ENCODE measurements around the gene PLPPR2. TPM values are rescaled to one million over a fixed set of nuclear protein-coding genes. Genes with fewer than 3 reads are reported as not detected.
A peak's percentile ranks its signal among the peaks of the same experiment; 100 is the strongest.

Gene PLPPR2
- total RNA-seq, 1 donor = 14.1 TPM

GRCh38 chr19:11361771-11362731 lies 6.8 kb downstream of the PLPPR2 start:
- DNase-seq (ENCODE audit: insufficient read length, low spot score, missing footprints) = peak; percentile 73
- Histone ChIP-seq H3K27me3 (ENCODE audit: insufficient read depth, low read length) (no peaks in the 10 kb centered on the region), H3K9me3 (ENCODE audit: low read depth, low read length) (no peaks in the 10 kb centered on the region), H2AFZ (ENCODE audit: low read length) (no peak overlapping the region), H3K4me3 (ENCODE audit: insufficient read depth, low read length) (no peak overlapping the region), H3K4me1 (ENCODE audit: insufficient read depth, low read length) (no peaks in the 10 kb centered on the region), H3K4me2 (ENCODE audit: insufficient read depth, low read length) (no peak overlapping the region), H3K36me3 (ENCODE audit: insufficient read depth, low read length) (peaks cover 44% of the 10 kb centered on the region), H4K20me1 (ENCODE audit: insufficient read depth, low read length) (peaks cover 18% of the 10 kb centered on the region), H3K27ac (ENCODE audit: low read depth, low read length) (no peak overlapping the region), H3K79me2 (ENCODE audit: insufficient read depth, low read length) (no peaks in the 10 kb centered on the region)
- no peak for TF ChIP-seq CTCF (IDR thresholded peaks at IDR 0.05; ENCODE audit: extremely low read depth, low read depth, low read length)

DNA sequence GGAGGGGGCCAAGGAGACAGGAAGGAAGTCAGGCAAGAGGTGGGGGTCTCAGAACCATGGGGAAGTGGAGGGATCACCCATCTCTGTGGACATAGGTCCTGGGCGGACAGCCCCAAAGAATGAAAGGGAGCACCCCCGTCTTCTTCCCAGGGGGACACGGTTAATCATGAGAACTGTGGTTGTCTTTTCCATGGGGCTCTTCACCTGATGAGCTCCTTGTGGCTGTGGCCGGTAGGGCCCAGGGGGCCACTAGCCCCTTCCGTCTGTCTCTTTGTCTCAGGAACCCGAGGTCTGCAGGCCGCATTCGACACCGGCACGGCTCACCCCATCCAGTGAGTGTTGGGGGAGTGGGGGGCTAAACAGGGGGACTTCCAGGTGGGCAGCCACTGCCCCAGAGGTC lies 8.6 kb downstream of the PLPPR2 start:
- Histone ChIP-seq H3K9me3 (ENCODE audit: low read depth, low read length) (no peaks in the 10 kb centered on the region), H3K27me3 (ENCODE audit: insufficient read depth, low read length) (no peaks in the 10 kb centered on the region), H3K79me2 (ENCODE audit: insufficient read depth, low read length) (no peaks in the 10 kb centered on the region), H2AFZ (ENCODE audit: low read length) (no peak overlapping the region), H3K27ac (ENCODE audit: low read depth, low read length) (no peak overlapping the region), H3K36me3 (ENCODE audit: insufficient read depth, low read length) (peaks cover 41% of the 10 kb centered on the region), H4K20me1 (ENCODE audit: insufficient read depth, low read length) (peaks cover 8% of the 10 kb centered on the region), H3K4me3 (ENCODE audit: insufficient read depth, low read length) (no peak overlapping the region), H3K4me2 (ENCODE audit: insufficient read depth, low read length) (no peak overlapping the region), H3K4me1 (ENCODE audit: insufficient read depth, low read length) (no peaks in the 10 kb centered on the region)
- peak; percentile 36 for DNase-seq (ENCODE audit: insufficient read length, low spot score, missing footprints)
- no peak for TF ChIP-seq CTCF (IDR thresholded peaks at IDR 0.05; ENCODE audit: extremely low read depth, low read depth, low read length)

DNA sequence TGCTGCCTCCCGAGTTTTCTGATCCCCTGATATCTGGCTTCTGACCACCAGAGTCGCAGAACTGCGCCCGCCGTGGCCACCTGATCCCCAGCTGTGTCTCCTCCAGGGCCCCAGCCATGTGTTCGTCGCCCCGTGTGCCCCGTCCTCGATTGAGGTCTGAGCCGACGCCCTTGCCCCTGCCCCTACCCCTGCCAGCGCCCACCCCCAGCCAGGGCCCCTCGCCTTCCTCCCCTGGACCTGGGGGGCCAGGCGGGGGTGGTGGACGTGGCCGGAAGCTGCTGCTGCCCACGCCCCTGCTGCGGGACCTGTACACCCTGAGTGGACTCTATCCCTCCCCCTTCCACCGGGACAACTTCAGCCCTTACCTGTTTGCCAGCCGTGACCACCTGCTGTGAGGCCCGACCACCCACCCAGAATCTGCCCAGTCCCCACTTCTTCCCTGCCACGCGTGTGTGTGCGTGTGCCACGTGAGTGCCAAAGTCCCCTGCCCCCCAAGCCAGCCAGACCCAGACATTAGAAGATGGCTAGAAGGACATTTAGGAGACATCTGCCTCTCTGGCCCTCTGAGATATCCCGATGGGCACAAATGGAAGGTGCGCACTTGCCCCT lies 9.2 kb downstream of the PLPPR2 start:
- no peak overlapping the region for H3K4me3 ChIP-seq (ENCODE audit: insufficient read depth, low read length)
- no peak for TF ChIP-seq CTCF (IDR thresholded peaks at IDR 0.05; ENCODE audit: extremely low read depth, low read depth, low read length)
- no peak overlapping the region for H3K27ac ChIP-seq (ENCODE audit: low read depth, low read length)
- no peak overlapping the region for H2AFZ ChIP-seq (ENCODE audit: low read length)
- H3K79me2 ChIP-seq (ENCODE audit: insufficient read depth, low read length) = no peaks in the 10 kb centered on the region
- peak; percentile 53 for DNase-seq (ENCODE audit: insufficient read length, low spot score, missing footprints)
- H3K27me3 ChIP-seq (ENCODE audit: insufficient read depth, low read length) = no peaks in the 10 kb centered on the region
- H3K9me3 ChIP-seq (ENCODE audit: low read depth, low read length) = no peaks in the 10 kb centered on the region
- H3K36me3 ChIP-seq (ENCODE audit: insufficient read depth, low read length) = peaks cover 40% of the 10 kb centered on the region
- H3K4me1 ChIP-seq (ENCODE audit: insufficient read depth, low read length) = no peaks in the 10 kb centered on the region
- H3K4me2 ChIP-seq (ENCODE audit: insufficient read depth, low read length) = no peak overlapping the region
- peaks cover 8% of the 10 kb centered on the region for H4K20me1 ChIP-seq (ENCODE audit: insufficient read depth, low read length)

DNA sequence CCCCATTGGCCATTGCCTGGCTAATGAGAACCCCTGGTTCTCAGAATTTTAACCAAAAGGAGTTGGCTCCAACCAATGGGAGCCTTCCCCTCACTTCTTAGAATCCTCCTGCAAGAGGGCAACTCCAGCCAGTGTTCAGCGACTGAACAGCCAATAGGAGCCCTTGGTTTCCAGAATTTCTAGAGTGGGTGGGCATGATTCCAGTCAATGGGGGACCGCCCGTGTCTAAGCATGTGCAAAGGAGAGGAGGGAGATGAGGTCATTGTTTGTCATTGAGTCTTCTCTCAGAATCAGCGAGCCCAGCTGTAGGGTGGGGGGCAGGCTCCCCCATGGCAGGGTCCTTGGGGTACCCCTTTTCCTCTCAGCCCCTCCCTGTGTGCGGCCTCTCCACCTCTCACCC lies 9.7 kb downstream of the PLPPR2 start:
- Histone ChIP-seq H3K4me1 (ENCODE audit: insufficient read depth, low read length) (no peaks in the 10 kb centered on the region), H3K79me2 (ENCODE audit: insufficient read depth, low read length) (no peaks in the 10 kb centered on the region), H3K27me3 (ENCODE audit: insufficient read depth, low read length) (no peaks in the 10 kb centered on the region), H3K36me3 (ENCODE audit: insufficient read depth, low read length) (peaks cover 35% of the 10 kb centered on the region), H3K4me2 (ENCODE audit: insufficient read depth, low read length) (no peak overlapping the region), H2AFZ (ENCODE audit: low read length) (no peak overlapping the region), H3K4me3 (ENCODE audit: insufficient read depth, low read length) (no peak overlapping the region), H4K20me1 (ENCODE audit: insufficient read depth, low read length) (peaks cover 10% of the 10 kb centered on the region), H3K27ac (ENCODE audit: low read depth, low read length) (no peak overlapping the region), H3K9me3 (ENCODE audit: low read depth, low read length) (no peaks in the 10 kb centered on the region)
- DNase-seq (ENCODE audit: insufficient read length, low spot score, missing footprints) = peak; percentile 72
- no peak for TF ChIP-seq CTCF (IDR thresholded peaks at IDR 0.05; ENCODE audit: extremely low read depth, low read depth, low read length)
